ENCODE data around the gene CSKMT.

DNA sequence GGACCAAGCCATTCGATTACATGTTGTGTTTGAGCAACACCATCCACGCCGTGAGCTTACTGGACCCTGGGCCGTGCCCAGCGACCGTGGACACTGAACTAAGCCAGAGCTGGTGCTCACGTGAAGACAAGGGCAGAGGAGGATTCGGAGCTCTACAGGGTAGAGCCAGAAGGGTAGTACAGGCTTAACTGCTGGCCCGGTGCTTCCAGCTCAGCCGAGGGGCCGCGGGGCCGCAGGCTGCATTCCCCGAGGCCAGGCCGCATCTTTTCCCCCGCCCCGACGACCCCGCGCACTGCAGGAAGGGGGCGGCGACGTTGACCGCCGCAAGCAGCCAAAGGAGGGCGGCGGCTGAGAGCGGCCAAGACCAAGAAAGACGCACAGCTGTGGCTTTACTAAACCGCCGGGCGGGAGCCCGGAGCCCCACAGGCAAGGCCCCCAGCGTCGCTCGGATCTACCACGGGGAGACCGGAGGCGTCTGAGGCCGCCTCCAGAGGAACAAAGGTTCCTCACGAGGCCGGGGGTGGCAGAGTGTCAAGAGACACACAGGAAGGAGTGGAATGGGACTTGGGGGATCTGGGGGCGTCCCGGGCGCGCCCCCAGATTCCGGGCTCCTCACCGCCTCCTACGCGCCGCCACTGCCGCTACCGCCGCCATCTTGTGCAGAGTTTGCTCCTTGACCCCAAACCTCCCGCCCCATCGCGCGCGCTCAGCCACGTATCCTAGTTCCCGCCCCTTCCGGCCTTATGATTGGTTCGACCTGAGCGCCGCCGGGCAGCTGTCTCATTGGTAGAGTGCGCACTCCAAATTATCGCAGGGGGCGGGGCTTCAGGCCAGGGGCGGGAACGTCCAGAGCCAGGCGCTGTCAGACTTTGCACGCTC, 18.9 kb upstream of the CSKMT start, which contains the start of gene GANAB:
- TF ChIP-seq, protein P1, sequence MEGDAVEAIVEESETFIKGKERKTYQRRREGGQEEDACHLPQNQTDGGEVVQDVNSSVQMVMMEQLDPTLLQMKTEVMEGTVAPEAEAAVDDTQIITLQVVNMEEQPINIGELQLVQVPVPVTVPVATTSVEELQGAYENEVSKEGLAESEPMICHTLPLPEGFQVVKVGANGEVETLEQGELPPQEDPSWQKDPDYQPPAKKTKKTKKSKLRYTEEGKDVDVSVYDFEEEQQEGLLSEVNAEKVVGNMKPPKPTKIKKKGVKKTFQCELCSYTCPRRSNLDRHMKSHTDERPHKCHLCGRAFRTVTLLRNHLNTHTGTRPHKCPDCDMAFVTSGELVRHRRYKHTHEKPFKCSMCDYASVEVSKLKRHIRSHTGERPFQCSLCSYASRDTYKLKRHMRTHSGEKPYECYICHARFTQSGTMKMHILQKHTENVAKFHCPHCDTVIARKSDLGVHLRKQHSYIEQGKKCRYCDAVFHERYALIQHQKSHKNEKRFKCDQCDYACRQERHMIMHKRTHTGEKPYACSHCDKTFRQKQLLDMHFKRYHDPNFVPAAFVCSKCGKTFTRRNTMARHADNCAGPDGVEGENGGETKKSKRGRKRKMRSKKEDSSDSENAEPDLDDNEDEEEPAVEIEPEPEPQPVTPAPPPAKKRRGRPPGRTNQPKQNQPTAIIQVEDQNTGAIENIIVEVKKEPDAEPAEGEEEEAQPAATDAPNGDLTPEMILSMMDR (IDR thresholded peaks at IDR 0.05; ENCODE audit: low read length), result no peak
- TF ChIP-seq EZH2 (IDR thresholded peaks at IDR 0.05; ENCODE audit: borderline replicate concordance, low read length), result no peak

Measured in OCI-LY1 (cell line).